SU-DHL-6 (cell line): Measurements from ENCODE around the gene SLC12A7.
A peak's percentile ranks its signal among the peaks of the same experiment; 100 is the strongest.

Experiments
- H2AFZ ChIP-seq: fragments of 200-600 bp; sonication (generic); 2 replicates; pipeline ENCODE4 v1.6.1; 2014; ENCODE audit warnings: low read depth, mild to moderate bottlenecking, moderate library complexity, mixed read lengths, antibody characterized with exemption, low read length; ENCODE audit not compliant: severe bottlenecking
- H3F3A ChIP-seq: fragments of 200-600 bp; shearing (Covaris generic); 2 replicates; pipeline ENCODE4 v1.6.0; 2016; ENCODE audit warnings: antibody characterized with exemption, mild to moderate bottlenecking; ENCODE audit not compliant: insufficient read depth
- H3K27ac ChIP-seq: fragments of 200-600 bp; sonication (generic); 2 replicates; pipeline ENCODE4 v1.5.1; 2016; ENCODE audit warnings: low read depth, mild to moderate bottlenecking, low read length, moderate library complexity, mixed read lengths
- H3K27me3 ChIP-seq: fragments of 200-600 bp; sonication (generic), shearing (Covaris generic); 2 replicates; pipeline ENCODE4 v1.6.0; 2014; ENCODE audit warnings: mild to moderate bottlenecking, low read length
- H3K36me3 ChIP-seq: fragments of 200-600 bp; sonication (generic); 2 replicates; pipeline ENCODE4 v1.6.1; 2014; ENCODE audit warnings: mild to moderate bottlenecking, low read length, mixed read lengths
- H3K4me2 ChIP-seq: fragments of 300-600, 200-600 bp; shearing (Covaris generic), sonication (generic); 2 replicates; pipeline ENCODE4 v1.6.0; 2014; ENCODE audit warnings: low read length, low read depth, mild to moderate bottlenecking; ENCODE audit not compliant: poor library complexity, severe bottlenecking
- H3K4me3 ChIP-seq: fragments of 200-600 bp; sonication (generic); 2 replicates; pipeline ENCODE4 v1.5.1; 2014; ENCODE audit warnings: antibody characterized with exemption, low read length, mild to moderate bottlenecking, mixed read lengths; ENCODE audit not compliant: insufficient read depth, poor library complexity, severe bottlenecking
- H3K79me2 ChIP-seq: fragments of 200-600 bp; sonication (generic); 2 replicates; pipeline ENCODE4 v1.6.1; 2014; ENCODE audit warnings: mild to moderate bottlenecking, low read length, moderate library complexity; ENCODE audit not compliant: insufficient read depth
- H3K9ac ChIP-seq: fragments of 200-600 bp; sonication (generic); 2 replicates; pipeline ENCODE4 v1.7.0; 2014; ENCODE audit warnings: mild to moderate bottlenecking, low read length
- H3K9me2 ChIP-seq: fragments of 200-600 bp; sonication (generic); replicated peaks from 2 replicates; pipeline ENCODE4 v1.6.1; 2014; ENCODE audit warnings: low read length; ENCODE audit not compliant: insufficient read depth
- H3K9me3 ChIP-seq: fragments of 200-600 bp; sonication (generic); 2 replicates; pipeline ENCODE4 v1.6.1; 2014; ENCODE audit warnings: low read length, mixed read lengths; ENCODE audit not compliant: insufficient read depth
- H4K20me1 ChIP-seq: fragments of 200-600 bp; sonication (generic); 2 replicates; pipeline ENCODE4 v1.6.1; 2014; ENCODE audit warnings: low read depth, mild to moderate bottlenecking, antibody characterized with exemption, low read length, moderate library complexity, mixed read lengths
- EZH2phosphoT487 ChIP-seq: fragments of 200-600 bp; sonication (generic), shearing (Covaris generic); conservative IDR thresholded peaks from 2 replicates; pipeline ENCODE4 v1.6.1; 2018; ENCODE audit warnings: mild to moderate bottlenecking, antibody characterized with exemption, low read length, moderate library complexity, mixed read lengths
- TF ChIP-seq, protein P1 (sequence below): fragments of 200-600 bp; sonication (generic); IDR thresholded peaks from one replicate; pipeline ENCODE4 v1.5.1; 2017; ENCODE audit warnings: antibody characterized with exemption, mild to moderate bottlenecking, low read length, moderate library complexity; ENCODE audit not compliant: insufficient read depth, poor library complexity, severe bottlenecking

The SLC12A7 gene

DNA sequence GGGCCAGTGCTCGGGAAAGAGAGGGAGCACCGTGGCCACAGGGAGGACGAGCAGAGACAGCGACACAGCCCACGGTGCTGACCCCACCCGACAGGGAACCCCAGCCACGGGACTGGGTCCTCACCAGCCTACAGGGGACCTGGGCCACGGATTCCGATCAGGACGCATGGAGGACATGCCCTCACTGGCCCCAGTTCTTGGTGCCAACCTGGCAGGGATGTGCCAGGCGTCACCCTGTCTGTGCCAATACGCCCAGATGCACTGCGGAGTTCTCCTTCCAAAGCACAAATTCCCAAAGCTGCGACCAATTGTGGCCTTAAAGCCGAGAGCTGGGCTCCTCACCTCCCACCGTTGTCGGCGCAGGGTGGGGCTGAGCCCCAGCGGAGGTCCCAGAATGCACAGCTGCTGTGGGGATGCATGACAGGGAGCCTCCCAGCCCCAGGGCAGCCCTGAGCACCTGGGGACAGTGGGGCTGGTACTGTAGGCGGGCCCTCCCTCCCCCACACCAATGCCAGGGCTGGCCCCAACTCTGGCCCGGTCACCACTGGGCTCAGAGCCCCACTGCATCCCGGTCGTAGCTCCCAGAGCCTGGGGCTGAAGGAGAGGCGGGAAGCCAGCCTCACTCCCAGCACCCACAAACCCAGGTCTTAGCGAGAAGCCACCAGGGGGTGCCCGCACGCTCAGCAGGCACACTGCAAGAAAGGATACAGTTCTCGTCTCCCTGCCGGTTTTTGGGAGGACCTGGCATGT, 59.0 kb downstream of the SLC12A7 start:
- Histone ChIP-seq H3K27ac (no peak overlapping the region), H3K27me3 (no peaks in the 10 kb centered on the region), H3K9ac (no peak overlapping the region), H3K4me3 (no peak overlapping the region), H3K79me2 (no peaks in the 10 kb centered on the region), H3F3A (no peaks in the 10 kb centered on the region), H3K36me3 (no peaks in the 10 kb centered on the region), H3K9me2 (no peaks in the 10 kb centered on the region), H4K20me1 (no peaks in the 10 kb centered on the region), H3K4me2 (no peak overlapping the region), H3K9me3 (no peaks in the 10 kb centered on the region), H2AFZ (no peak overlapping the region)
- TF ChIP-seq EZH2phosphoT487, result no peak
- TF ChIP-seq, protein P1, sequence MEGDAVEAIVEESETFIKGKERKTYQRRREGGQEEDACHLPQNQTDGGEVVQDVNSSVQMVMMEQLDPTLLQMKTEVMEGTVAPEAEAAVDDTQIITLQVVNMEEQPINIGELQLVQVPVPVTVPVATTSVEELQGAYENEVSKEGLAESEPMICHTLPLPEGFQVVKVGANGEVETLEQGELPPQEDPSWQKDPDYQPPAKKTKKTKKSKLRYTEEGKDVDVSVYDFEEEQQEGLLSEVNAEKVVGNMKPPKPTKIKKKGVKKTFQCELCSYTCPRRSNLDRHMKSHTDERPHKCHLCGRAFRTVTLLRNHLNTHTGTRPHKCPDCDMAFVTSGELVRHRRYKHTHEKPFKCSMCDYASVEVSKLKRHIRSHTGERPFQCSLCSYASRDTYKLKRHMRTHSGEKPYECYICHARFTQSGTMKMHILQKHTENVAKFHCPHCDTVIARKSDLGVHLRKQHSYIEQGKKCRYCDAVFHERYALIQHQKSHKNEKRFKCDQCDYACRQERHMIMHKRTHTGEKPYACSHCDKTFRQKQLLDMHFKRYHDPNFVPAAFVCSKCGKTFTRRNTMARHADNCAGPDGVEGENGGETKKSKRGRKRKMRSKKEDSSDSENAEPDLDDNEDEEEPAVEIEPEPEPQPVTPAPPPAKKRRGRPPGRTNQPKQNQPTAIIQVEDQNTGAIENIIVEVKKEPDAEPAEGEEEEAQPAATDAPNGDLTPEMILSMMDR, result peak; percentile 48

DNA sequence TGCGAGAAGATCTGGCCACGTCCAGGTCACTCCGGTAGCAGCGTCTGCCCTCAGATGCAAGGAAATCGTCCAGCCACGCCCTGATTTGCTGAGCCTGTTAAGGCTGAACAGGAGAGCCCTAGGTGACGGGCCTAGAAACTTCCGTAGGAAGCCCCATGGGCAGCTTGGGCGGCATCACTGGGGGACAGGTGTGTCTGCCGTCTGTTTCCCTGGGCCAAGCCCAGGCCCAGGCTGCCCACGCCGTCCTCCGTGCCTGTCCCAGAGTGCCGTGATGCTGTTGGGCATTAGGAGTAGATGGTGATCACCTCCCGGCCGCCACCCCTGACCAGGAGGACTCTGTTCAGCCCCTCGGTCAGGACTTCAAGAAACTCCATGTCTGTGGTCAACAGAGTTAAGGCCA, 59.8 kb downstream of the SLC12A7 start:
- no peaks in the 10 kb centered on the region for H3K79me2 ChIP-seq
- no peak overlapping the region for H3K4me3 ChIP-seq
- TF ChIP-seq, protein P1, result no peak
- TF ChIP-seq EZH2phosphoT487, result no peak
- H3K27ac ChIP-seq, result no peak overlapping the region
- H3F3A ChIP-seq, result no peaks in the 10 kb centered on the region
- H3K36me3 ChIP-seq, result no peaks in the 10 kb centered on the region
- no peak overlapping the region for H2AFZ ChIP-seq
- no peak overlapping the region for H3K4me2 ChIP-seq
- no peak overlapping the region for H3K9ac ChIP-seq
- no peaks in the 10 kb centered on the region for H3K9me2 ChIP-seq
- no peaks in the 10 kb centered on the region for H3K27me3 ChIP-seq
- H4K20me1 ChIP-seq, result no peaks in the 10 kb centered on the region
- no peaks in the 10 kb centered on the region for H3K9me3 ChIP-seq

DNA sequence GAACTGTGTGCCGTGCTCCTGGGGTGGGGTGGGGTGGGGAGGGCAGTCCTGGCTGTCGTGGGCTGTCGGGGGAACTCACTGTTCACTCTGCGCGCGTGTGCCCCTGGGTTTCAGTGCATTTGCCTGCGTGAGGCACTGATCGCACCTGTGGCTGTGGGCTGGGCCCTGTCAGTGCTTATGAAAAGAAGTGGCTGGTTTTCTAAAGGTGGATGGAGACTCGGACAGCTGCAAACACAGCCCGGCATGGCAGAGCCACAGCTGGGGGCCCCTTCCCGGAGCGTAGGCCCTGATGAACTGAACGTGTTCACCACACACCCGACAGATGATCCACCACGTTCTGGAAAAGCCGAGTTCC, 60.5 kb downstream of the SLC12A7 start:
- Histone ChIP-seq H4K20me1 (no peaks in the 10 kb centered on the region), H3K9ac (no peak overlapping the region), H3F3A (no peaks in the 10 kb centered on the region), H3K4me2 (no peak overlapping the region), H3K27ac (no peak overlapping the region), H3K9me2 (no peaks in the 10 kb centered on the region), H2AFZ (no peak overlapping the region), H3K79me2 (no peaks in the 10 kb centered on the region), H3K27me3 (no peaks in the 10 kb centered on the region), H3K4me3 (no peak overlapping the region), H3K9me3 (no peaks in the 10 kb centered on the region), H3K36me3 (no peaks in the 10 kb centered on the region)
- TF ChIP-seq, protein P1, result no peak
- TF ChIP-seq EZH2phosphoT487, result no peak
